Tibial artery (tissue), 4 donors: ENCODE data around the gene HMCES.

Experiments
- DNase-seq, 2 donors: peaks; one replicate each; pipeline ENCODE4 v3.0.0-alpha.2; 2019
- H3K27ac ChIP-seq, 2 donors: fragments of 200-600 bp; sonication (generic) in 1 of 2; 1 replicate in 1 of 2; 2 replicates in 1 of 2; pipeline ENCODE4 v1.5.1; 2018 to 2019; ENCODE audit warnings: mild to moderate bottlenecking in 1 of 2
- H3K27me3 ChIP-seq, 2 donors: fragments of 200-600 bp; sonication (generic) in 1 of 2; one replicate each; pipeline versions ENCODE4 v1.5.1 to v1.6.0; 2016 to 2019
- H3K36me3 ChIP-seq, 3 donors: fragments of 200-600 bp; sonication (generic) in 2 of 3; one replicate each; pipeline ENCODE4 v1.5.1; 2016 to 2019; ENCODE audit warnings: mild to moderate bottlenecking in 2 of 3
- H3K4me1 ChIP-seq, 4 donors: fragments of 200-600 bp; sonication (generic) in 2 of 4; 1 replicate in 3 of 4; 2 replicates in 1 of 4; pipeline ENCODE4 v1.5.1; 2016 to 2019
- H3K4me3 ChIP-seq, 2 donors: fragments of 200-600 bp; sonication (generic) in 1 of 2; 1 replicate in 1 of 2; 2 replicates in 1 of 2; pipeline ENCODE4 v1.5.1; 2018 to 2019; ENCODE audit warnings: mild to moderate bottlenecking in 2 of 2
- H3K9me3 ChIP-seq, 3 donors: fragments of 200-600 bp; sonication (generic) in 1 of 3; one replicate each; pipeline ENCODE4 v1.5.1; 2016 to 2019
- CTCF ChIP-seq, 2 experiments: fragments of 200-600 bp in 1 of 2; fragments of 450-650 bp in 1 of 2; IDR thresholded peaks; one replicate each; pipeline ENCODE4 v1.5.1; 2017 to 2019; ENCODE audit warnings: antibody characterized with exemption in 2 of 2, mild to moderate bottlenecking in 1 of 2, moderate library complexity in 1 of 2
- intact Hi-C: fragments of 100-400 bp; cut with DNase I; formaldehyde crosslinking; loops from one replicate; pipeline ENCODE4 v1.15.0; 2023; ENCODE audit warnings: low total_unique reads

Gene HMCES

GRCh38 chr3:129315998-129316247 lies 37.3 kb downstream of the HMCES start:
- Histone ChIP-seq H3K9me3 (no peaks in the 10 kb centered on the region), H3K4me1 (peaks cover 5 to 28% (median 20%) of the 10 kb centered on the region in 4 donors), H3K27me3 (no peaks in the 10 kb centered on the region), H3K27ac (peak overlapping the region; percentile 90 to 95), H3K4me3 (peak overlapping the region; percentile 92 to 95), H3K36me3 (peaks cover 0 to 14% (median 8%) of the 10 kb centered on the region in 3 donors)
- intact Hi-C loops: loop anchor here (5.0 kb wide), 1 partner anchor 39 kb away; the partner anchor contains the start of gene HMCES
- TF ChIP-seq CTCF (IDR thresholded peaks at IDR 0.05): no peak
- no peak for DNase-seq

GRCh38 chr3:129316248-129317013 lies 37.8 kb downstream of the HMCES start:
- TF ChIP-seq CTCF (IDR thresholded peaks at IDR 0.05): peak; percentile 20 to 46
- intact Hi-C loops: loop anchor here (5.0 kb wide), 1 partner anchor 39 kb away; the partner anchor contains the start of gene HMCES

GRCh38 chr3:129317014-129317771 lies 38.5 kb downstream of the HMCES start:
- peak in 1 of 2 donors; percentile 51 for DNase-seq
- Histone ChIP-seq H3K9me3 (no peaks in the 10 kb centered on the region), H3K4me1 (peaks cover 5 to 28% (median 20%) of the 10 kb centered on the region in 4 donors), H3K27ac (peak overlapping the region; percentile 90 to 95), H3K27me3 (no peaks in the 10 kb centered on the region), H3K36me3 (peaks cover 0 to 26% (median 8%) of the 10 kb centered on the region in 3 donors), H3K4me3 (peak overlapping the region; percentile 92 to 95)
- intact Hi-C loops: loop anchor here (5.0 kb wide), 1 partner anchor 40 kb away; the partner anchor contains the start of gene HMCES
- no peak for TF ChIP-seq CTCF (IDR thresholded peaks at IDR 0.05)

More at GRCh38 chr3:129316248-129317013, 37.8 kb downstream of the HMCES start:
- Histone ChIP-seq H3K9me3 (no peaks in the 10 kb centered on the region), H3K36me3 (peaks cover 0 to 19% (median 8%) of the 10 kb centered on the region in 3 donors), H3K4me1 (peaks cover 5 to 28% (median 20%) of the 10 kb centered on the region in 4 donors), H3K4me3 (peak overlapping the region; percentile 92 to 95), H3K27ac (peak overlapping the region; percentile 90 to 95), H3K27me3 (no peaks in the 10 kb centered on the region)
- DNase-seq: peak; percentile 79 to 91

GRCh38 chr3:129317848-129318247 lies 39.2 kb downstream of the HMCES start:
- Histone ChIP-seq H3K4me1 (peaks cover 5 to 28% (median 20%) of the 10 kb centered on the region in 4 donors), H3K36me3 (peaks cover 0 to 29% (median 8%) of the 10 kb centered on the region in 3 donors), H3K9me3 (no peaks in the 10 kb centered on the region), H3K27me3 (no peaks in the 10 kb centered on the region), H3K27ac (no peak overlapping the region), H3K4me3 (no peak overlapping the region)
- no peak for DNase-seq
- intact Hi-C loops: loop anchor here (5.0 kb wide), 1 partner anchor 41 kb away; the partner anchor contains the start of gene HMCES
- TF ChIP-seq CTCF (IDR thresholded peaks at IDR 0.05): no peak

- Histone ChIP-seq H3K27me3 (no peaks in the 10 kb centered on the region), H3K27ac (no peak overlapping the region), H3K9me3 (no peaks in the 10 kb centered on the region), H3K4me1 (peaks cover 0 to 20% (median 16%) of the 10 kb centered on the region in 4 donors), H3K4me3 (no peak overlapping the region), H3K36me3 (peaks cover 0 to 39% (median 9%) of the 10 kb centered on the region in 3 donors)
- DNase-seq: no peak
- TF ChIP-seq CTCF (IDR thresholded peaks at IDR 0.05): no peak
- intact Hi-C loops: loop anchor here (5.0 kb wide), 1 partner anchor 42 kb away; the partner anchor contains the start of gene HMCES
Observed at GRCh38 chr3:129318921-129319320, 40.3 kb downstream of the HMCES start.
